Mucosa of stomach (tissue), 1 donor: ENCODE results near the gene GANC.

Source experiments
- H3K27me3 ChIP-seq: one replicate; pipeline ENCODE4 v1.7.0; 2013; ENCODE audit warnings: mild to moderate bottlenecking, low read length; ENCODE audit not compliant: control insufficient read depth, insufficient read depth
- H3K36me3 ChIP-seq: one replicate; pipeline ENCODE4 v1.7.0; 2013; ENCODE audit warnings: low read length; ENCODE audit not compliant: control insufficient read depth, insufficient read depth
- H3K4me1 ChIP-seq: one replicate; pipeline ENCODE4 v1.7.0; 2013; ENCODE audit warnings: mild to moderate bottlenecking, low read length; ENCODE audit not compliant: control insufficient read depth, insufficient read depth
- H3K4me3 ChIP-seq: one replicate; pipeline ENCODE4 v1.7.0; 2013; ENCODE audit warnings: low read length
- H3K9ac ChIP-seq: one replicate; pipeline ENCODE4 v1.7.0; 2013; ENCODE audit warnings: mild to moderate bottlenecking, low read length, moderate library complexity
- H3K9me3 ChIP-seq: one replicate; pipeline ENCODE4 v1.7.0; 2013; ENCODE audit warnings: mild to moderate bottlenecking, low read length, moderate library complexity; ENCODE audit not compliant: control insufficient read depth
- donor health status: Pancreatic carcinoma.

Gene GANC

DNA sequence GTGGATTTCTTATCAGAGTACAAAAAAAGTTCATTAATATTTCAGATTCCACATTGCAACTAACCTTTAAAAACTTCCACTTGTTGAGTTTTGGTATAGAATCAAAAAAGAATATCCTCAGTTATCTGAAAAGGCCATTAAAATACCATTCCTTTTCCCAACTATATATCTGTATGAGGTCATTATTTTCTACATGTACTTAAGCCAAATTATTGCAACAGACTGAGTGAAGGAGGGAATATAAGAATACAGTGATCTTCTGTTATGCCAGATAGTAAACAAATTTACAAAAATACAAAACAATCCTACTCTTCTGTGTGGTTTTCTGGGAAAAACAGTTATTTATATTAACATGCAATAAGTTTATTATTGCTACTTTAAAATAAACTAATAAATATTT is 5.7 kb upstream of the GANC start:
- no peaks in the 10 kb centered on the region for H3K36me3 ChIP-seq
- H3K9me3 ChIP-seq, result no peaks in the 10 kb centered on the region
- H3K27me3 ChIP-seq, result no peaks in the 10 kb centered on the region
- H3K4me3 ChIP-seq, result no peak overlapping the region
- H3K4me1 ChIP-seq, result peaks cover 9% of the 10 kb centered on the region
- H3K9ac ChIP-seq, result no peak overlapping the region

DNA sequence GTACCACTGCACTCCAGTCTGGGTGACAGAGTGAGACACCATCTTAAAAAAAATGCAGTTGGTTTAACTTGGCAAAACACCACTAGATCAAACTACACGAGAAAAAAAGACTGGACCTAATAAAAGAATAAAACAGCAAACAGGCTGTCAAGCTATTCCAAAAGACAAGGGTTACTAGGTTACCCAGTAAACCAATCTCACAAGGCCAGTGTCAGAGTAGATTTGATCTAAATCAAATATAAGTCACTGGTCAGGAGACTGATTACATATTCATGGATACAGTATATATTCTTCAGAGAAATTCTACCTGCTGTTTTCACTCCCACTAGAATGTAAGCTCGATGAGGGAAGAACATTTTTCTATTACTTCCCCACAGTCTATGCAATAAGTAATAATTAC is 2.5 kb upstream of the GANC start:
- H3K9ac ChIP-seq, result peak overlapping the region; percentile 47
- H3K4me1 ChIP-seq, result peaks cover 19% of the 10 kb centered on the region
- H3K36me3 ChIP-seq, result no peaks in the 10 kb centered on the region
- H3K27me3 ChIP-seq, result no peaks in the 10 kb centered on the region
- no peaks in the 10 kb centered on the region for H3K9me3 ChIP-seq
- H3K4me3 ChIP-seq, result no peak overlapping the region

DNA sequence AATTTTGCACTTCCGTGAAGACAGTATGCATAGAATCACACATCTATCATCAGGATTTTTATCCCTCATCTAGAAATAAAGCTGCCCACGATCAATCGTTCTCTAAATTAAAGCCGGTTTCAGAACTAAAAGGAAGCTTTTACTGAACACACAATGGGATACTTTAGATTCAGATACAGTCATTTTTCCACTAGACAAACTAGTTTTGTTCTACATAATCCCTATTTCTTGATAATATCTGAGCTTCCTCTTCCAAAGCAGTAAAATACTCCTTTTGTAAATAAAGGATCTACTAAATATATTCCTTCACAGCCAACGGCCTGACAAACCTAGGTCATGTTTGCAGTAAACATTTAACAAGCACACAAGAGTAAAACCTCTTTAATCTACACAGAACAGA is 2.0 kb upstream of the GANC start:
- H3K4me1 ChIP-seq, result peaks cover 24% of the 10 kb centered on the region
- no peaks in the 10 kb centered on the region for H3K9me3 ChIP-seq
- no peak overlapping the region for H3K4me3 ChIP-seq
- no peaks in the 10 kb centered on the region for H3K36me3 ChIP-seq
- H3K27me3 ChIP-seq, result no peaks in the 10 kb centered on the region
- peak overlapping the region; percentile 47 for H3K9ac ChIP-seq

DNA sequence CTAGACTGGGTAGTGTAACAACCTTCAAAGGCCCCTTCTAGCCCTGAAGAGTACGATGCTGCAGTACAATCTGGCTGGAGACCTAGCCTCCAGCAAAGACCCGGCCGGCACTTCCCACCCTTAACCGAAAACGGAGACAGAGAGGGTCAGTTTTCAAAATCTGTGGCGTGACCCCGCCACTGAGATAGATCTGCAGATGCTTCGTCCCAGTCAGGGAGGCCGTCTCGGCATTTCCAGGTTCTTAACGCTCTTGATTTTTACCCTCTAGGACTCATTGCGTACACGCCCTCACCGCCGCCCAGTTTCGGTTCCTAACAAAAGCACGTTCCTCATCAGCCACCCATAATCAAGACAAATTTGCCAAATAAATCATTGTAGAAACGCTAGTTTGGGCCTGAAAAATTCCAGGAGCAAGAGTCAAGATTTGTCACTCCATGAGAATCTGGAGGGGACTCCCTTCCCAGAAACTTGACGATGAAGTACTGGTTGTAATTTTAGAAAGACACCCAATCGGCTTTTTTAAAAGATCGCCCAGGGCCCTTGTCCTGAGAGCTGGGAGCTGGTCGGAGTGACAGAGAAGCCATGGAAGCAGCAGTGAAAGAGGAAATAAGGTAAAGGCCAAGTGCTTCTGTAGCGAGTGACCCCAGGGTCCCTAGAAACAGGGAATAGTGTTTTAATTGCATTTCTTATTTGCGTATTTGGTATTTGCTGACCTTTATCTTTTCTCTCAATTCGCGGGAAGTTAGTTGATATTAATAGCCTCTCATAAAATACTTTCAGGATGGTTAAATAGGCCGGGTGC is 1.1 kb downstream of the GANC start:
- H3K4me3 ChIP-seq, result peak overlapping the region; percentile 98

DNA sequence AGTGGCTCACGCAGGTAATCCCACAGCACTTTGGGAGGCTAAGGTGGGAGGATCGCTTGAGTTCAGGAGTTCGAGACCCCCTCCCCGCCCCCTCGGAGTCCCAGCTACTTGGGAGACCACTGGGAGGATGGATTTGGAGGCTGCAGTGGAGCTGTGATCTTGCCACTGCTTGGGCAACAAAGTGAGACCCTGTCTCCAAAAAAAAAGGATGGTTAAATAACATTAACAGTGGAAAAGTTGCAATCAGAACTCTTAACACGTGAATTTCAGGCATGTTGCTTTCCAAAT is 1.6 kb downstream of the GANC start:
- Histone ChIP-seq H3K4me3 (peak overlapping the region; percentile 98), H3K36me3 (no peaks in the 10 kb centered on the region)

More for the DNA sequence above, 1.1 kb downstream of the GANC start:
- Histone ChIP-seq H3K27me3 (no peaks in the 10 kb centered on the region), H3K4me1 (peaks cover 26% of the 10 kb centered on the region), H3K36me3 (no peaks in the 10 kb centered on the region), H3K9ac (peak overlapping the region; percentile 98), H3K9me3 (no peaks in the 10 kb centered on the region)

DNA sequence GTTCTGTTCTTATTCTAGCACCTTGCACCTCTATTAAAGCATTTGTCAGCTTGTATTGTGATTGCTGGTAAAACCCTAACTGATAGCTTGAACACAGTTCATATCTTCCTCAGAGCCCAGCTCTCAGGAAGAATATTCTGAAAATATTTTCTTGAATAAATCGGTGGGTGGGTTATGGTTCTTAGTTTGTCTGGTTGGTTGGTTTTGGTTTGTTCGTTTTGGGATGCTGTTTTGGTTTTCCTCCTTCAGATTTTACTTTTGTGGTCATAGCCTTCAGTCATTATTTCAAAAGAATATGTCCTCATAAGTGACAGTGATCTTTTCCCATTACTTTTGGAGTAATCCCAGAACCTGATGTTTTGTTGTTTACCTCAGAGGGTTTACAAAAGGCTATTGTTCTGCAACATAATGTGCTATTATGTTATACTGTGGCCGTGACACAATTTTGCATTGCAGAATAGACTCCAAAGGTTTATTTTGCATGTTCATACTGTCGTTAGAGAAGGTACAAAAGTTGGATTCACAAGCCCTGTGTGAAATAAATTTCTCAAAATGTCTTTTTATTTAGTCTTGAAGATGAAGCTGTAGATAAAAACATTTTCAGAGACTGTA is 2.9 kb downstream of the GANC start:
- H3K27me3 ChIP-seq, result no peaks in the 10 kb centered on the region
- no peak overlapping the region for H3K4me3 ChIP-seq
- peak overlapping the region; percentile 98 for H3K9ac ChIP-seq
- no peaks in the 10 kb centered on the region for H3K9me3 ChIP-seq
- H3K4me1 ChIP-seq, result peaks cover 22% of the 10 kb centered on the region
- H3K36me3 ChIP-seq, result peaks cover 3% of the 10 kb centered on the region

More for the DNA sequence above, 1.6 kb downstream of the GANC start:
- Histone ChIP-seq H3K27me3 (no peaks in the 10 kb centered on the region), H3K9me3 (no peaks in the 10 kb centered on the region), H3K9ac (peak overlapping the region; percentile 98), H3K4me1 (peaks cover 26% of the 10 kb centered on the region)

DNA sequence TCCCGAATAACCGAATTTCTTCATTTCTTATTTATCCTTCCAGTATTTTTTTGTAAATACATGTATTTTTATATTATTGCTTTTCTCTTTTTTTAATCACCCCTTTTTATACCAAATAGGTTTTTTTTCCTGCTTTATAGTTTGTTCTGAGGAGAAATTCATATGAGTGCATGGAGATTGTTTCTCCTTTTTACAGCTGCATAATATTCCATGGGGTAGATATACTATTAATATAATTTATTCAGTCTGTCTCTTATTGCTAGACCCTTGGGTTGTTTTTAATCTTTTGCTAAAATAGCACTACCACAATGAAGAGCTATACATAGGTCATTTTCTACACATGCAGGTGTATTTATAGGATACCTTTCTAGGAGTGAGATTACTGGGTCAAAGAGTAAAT is 3.8 kb downstream of the GANC start:
- Histone ChIP-seq H3K4me3 (no peak overlapping the region), H3K9me3 (no peaks in the 10 kb centered on the region), H3K27me3 (no peaks in the 10 kb centered on the region), H3K36me3 (peaks cover 6% of the 10 kb centered on the region), H3K4me1 (peaks cover 16% of the 10 kb centered on the region), H3K9ac (no peak overlapping the region)

DNA sequence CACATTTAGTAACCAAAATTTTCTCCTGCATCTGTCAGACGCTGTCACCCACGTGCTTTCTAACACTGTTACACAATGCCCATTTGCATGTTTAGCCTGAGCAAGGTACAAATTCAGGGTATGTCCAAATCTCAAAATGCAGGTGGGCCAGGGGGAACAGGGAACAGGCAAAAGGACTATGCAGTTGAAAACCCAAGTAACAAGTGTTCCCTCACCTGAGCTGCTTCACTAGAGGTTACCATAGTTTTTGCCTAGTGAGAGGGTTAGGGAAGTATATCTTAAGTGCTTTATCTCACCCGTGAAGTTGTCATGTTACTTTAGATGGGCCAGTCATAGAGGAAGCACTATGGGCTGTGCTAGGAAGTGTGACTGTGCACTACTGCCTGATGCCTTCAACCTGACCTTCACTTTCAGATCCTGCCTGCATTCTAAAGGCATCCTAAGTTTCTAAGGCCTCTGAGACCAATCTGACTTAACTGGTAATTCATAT is 6.3 kb downstream of the GANC start:
- Histone ChIP-seq H3K9ac (no peak overlapping the region), H3K9me3 (no peaks in the 10 kb centered on the region), H3K36me3 (peaks cover 6% of the 10 kb centered on the region), H3K4me3 (no peak overlapping the region), H3K4me1 (peaks cover 16% of the 10 kb centered on the region), H3K27me3 (no peaks in the 10 kb centered on the region)

DNA sequence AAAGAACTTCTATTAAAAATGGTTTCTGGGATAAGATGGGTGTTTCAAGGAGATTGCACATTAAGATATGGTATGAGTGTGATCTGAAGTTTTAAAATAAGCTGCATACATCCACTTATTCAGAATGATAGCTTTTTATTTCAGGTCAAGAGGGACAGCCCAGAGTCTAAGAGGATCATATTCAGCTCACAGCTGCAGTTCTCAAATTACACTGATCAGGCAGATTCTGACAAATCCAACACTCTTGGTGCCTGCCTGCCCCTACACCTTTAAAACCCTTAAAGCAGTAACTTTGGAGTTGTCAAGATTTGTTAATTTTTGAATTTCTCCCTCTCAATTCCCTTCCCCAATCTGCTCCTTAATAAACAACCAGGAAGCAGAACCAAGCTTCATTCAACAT is 9.3 kb downstream of the GANC start:
- Histone ChIP-seq H3K9me3 (no peaks in the 10 kb centered on the region), H3K4me3 (no peak overlapping the region), H3K36me3 (peaks cover 6% of the 10 kb centered on the region), H3K27me3 (no peaks in the 10 kb centered on the region), H3K9ac (no peak overlapping the region), H3K4me1 (no peaks in the 10 kb centered on the region)

DNA sequence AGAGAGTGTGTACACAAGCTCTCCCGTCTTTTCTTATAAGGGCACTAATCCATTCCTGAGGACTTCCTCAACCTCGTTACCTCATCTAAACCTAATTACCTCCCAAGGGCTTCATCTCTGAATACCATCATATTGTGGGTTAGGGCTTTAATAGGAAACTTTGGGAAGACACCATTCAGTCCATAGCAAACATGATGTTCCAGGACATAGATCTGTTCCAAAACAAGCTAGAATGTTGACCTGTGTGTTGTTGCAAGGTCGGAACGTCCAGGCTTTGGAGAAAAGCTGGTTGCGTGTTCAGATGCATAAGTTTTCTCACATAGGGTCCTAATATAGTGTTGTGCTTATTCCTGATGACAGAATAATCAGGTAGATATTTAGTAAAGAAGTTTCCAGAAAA is 9.9 kb downstream of the GANC start:
- no peaks in the 10 kb centered on the region for H3K27me3 ChIP-seq
- H3K4me1 ChIP-seq, result no peaks in the 10 kb centered on the region
- no peak overlapping the region for H3K9ac ChIP-seq
- peaks cover 9% of the 10 kb centered on the region for H3K36me3 ChIP-seq
- H3K4me3 ChIP-seq, result no peak overlapping the region
- no peaks in the 10 kb centered on the region for H3K9me3 ChIP-seq

DNA sequence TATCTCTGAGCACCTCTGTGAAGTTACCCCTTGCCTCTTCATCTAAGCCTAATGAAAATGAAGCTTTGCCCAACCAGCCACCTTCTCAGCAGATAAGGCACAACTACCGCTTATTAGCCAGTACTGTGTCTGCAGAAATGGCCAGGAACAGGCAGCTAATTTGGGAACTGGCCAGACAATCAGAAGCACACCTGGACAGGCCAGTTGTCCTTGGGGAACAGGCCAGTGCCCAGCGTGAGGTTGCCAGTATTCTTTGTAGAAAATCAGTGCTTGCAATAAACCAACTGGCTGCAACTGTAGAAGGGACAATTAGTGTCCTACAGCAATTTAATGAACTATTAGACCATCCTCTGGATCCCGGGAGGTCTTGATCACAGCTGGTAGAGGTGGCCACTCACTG is 10.7 kb downstream of the GANC start:
- no peaks in the 10 kb centered on the region for H3K9me3 ChIP-seq
- peaks cover 9% of the 10 kb centered on the region for H3K36me3 ChIP-seq
- no peaks in the 10 kb centered on the region for H3K27me3 ChIP-seq
- H3K9ac ChIP-seq, result no peak overlapping the region
- H3K4me3 ChIP-seq, result no peak overlapping the region
- no peaks in the 10 kb centered on the region for H3K4me1 ChIP-seq

DNA sequence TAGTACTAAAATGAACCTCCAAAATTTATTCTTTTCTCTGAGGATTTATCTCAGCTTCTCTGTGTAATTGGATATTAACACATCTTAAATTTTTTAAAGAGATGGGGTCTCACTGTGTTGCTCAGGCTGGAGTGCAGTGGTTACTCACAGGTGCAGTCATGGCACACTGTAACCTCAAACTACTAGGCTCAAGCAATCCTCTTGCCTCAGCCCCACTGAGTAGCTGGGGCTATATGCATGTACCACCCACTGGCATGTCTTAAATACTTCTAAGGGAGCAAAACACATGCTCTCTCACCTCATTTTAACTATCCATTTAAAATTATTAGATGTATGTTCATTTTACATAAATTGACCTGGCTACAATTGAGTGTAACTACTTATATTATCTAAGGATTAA is 11.6 kb downstream of the GANC start:
- no peak overlapping the region for H3K4me3 ChIP-seq
- no peaks in the 10 kb centered on the region for H3K4me1 ChIP-seq
- H3K36me3 ChIP-seq, result peaks cover 9% of the 10 kb centered on the region
- H3K9ac ChIP-seq, result no peak overlapping the region
- no peaks in the 10 kb centered on the region for H3K9me3 ChIP-seq
- H3K27me3 ChIP-seq, result no peaks in the 10 kb centered on the region
